Head of caudate nucleus (tissue), 42 donors: ENCODE measurements around the gene DACT2.
"Not testable (repeated sequence)": the region's sequence is repeated elsewhere in the genome, so short reads cannot be mapped to it uniquely, and the experiment has no call there.

Source experiments
- DNase-seq, 42 donors: peaks; one replicate each; pipeline versions ENCODE4 v3.0.0 to v3.0.0-alpha.2; 2020 to 2021; ENCODE audit warnings: mixed read lengths in 7 of 42
- intact Hi-C: fragments of 100-400 bp; cut with DNase I; formaldehyde crosslinking; loops from one replicate; pipeline ENCODE4 v1.15.0; 2022

The DACT2 gene

GRCh38 chr6:168333039-168333438 lies 13.5 kb upstream of the DACT2 start:
- intact Hi-C loops = no loop called here
- DNase-seq = no peak

DNA sequence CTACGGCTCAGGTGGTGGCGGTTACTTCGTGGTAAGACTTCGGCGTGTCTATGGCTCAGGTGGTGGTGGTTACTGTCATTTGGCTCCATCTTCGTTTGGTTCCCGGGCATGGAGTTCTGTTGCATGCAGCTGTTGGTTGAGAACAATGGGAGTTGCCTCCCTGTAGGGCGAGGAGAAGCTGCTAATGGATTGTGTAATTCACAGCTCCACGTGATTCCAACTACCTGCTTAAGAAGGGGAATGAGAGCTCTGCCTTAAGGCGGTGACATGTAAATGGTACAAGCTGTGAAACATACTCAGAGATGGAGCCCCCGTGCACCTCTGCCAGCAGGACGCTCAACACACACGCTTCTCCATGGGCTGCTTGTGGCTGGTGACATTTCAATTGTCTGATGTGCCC lies 12.4 kb upstream of the DACT2 start:
- peak in 17 of 42 donors; percentile 36 to 75 (median 56) for DNase-seq
- intact Hi-C loops = no loop called here

GRCh38 chr6:168331058-168331457 lies 11.5 kb upstream of the DACT2 start:
- no peak for DNase-seq
- intact Hi-C loops = no loop called here

- no peak for DNase-seq
- intact Hi-C loops = no loop called here
Observed at GRCh38 chr6:168330403-168330802, 10.8 kb upstream of the DACT2 start.

- intact Hi-C loops = no loop called here
- DNase-seq = no peak
Observed at GRCh38 chr6:168328086-168328485, 8.5 kb upstream of the DACT2 start.

DNA sequence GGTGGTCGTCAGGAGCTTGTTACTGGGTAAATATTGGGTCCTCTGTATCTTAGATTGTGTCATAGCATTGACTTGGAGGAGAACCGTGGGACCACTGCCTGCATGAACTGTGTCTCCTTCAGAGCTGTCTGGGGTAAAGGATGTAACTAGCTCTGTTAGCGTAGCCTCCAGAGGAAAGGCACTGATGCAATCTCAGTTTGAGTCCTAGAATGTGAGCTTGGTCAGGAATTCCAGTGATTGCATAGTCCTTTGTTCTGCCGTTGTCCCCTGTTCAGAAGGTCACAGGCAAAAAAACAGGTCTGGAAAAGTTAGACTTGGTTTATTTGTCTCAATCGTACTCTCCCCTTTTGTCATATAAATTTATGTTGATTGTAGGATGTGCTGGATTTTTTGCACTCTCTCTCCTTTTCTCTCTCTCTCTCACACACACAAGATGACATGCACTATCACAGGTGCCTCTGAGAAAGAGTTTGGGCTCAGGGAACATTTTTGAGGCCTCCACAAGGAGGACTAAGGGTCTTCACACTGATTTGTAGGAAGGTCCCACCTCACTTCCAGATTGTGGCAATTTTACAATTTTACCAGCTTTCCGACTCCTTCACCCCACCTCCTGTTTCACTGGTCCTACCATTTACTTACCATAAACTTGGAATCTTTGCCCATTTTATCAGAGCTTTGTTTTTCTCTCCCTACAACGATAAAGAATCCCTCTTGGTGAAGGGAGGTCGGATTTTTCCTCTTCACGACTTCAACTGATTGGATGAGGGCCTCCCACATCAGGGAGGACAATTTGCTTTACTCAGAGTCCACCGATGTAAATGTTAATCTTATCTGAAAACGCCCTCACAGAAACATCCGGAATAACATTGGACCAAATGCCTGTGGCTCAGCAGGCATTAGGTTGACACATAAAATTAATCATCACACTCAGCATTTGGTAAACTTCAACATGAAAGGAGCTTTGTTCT lies 7.0 kb upstream of the DACT2 start:
- DNase-seq = no peak
- intact Hi-C loops = no loop called here

DNA sequence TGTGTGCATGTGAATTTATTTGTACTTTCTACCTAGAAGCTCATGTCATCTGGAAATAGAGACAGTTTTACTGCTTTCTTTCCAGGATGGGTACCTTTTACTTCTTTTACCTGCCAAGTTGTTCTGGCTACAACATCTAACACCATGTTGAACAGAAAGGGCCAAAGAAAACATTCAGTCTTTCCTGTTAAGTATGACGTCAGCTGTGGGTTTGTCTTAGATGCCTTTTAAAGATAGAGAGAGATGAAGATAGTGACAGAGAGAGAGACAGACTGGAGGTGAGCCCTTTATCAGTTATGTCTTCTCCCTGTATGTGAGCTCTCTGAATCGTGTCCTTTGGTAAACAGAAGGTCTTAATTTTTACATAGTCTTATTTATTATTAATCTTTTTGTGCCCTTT lies 3.4 kb upstream of the DACT2 start:
- DNase-seq = no peak

GRCh38 chr6:168320634-168321033 lies 1.1 kb upstream of the DACT2 start:
- intact Hi-C loops = no loop called here
- DNase-seq = no peak

More for the DNA sequence above, 3.4 kb upstream of the DACT2 start:
- intact Hi-C loops = no loop called here

DNA sequence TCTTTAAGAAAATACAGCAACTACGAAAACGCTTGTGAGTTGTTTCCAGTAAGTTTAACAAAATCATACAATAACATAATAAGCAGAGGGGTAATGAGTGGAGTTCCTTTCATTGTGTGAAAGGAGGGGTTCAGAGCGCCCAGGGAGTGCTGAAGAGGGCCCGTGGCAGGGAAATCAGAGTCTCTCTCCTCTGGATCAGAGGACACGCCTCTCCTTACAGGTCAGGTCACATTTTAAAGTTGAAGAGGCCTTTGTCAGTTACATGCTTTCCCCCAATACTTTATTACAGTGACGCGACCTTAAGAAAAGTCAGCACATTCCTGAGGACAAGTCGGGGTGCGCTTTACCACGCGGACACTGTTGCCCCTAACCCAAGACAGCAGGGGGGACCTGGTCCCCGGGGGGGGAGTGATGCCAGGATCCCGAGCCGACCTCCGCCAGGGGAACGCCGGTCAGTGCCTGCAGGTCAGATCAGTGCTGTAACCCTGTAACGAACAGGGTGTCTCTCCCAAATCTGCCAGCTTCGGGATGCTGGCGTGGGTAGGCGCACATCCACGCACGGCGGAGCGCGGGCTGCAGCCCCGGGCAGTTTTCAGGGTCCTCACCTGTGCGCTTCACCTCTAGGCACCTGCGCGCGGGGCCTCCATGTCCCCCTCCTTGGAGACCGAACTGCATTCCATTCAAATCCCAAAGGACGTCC lies 848 bp downstream of the DACT2 start:
- intact Hi-C loops = no loop called here
- DNase-seq = peak in 3 of 42 donors; percentile 52 to 65 (median 56)

- intact Hi-C loops = no loop called here
- DNase-seq = no peak
Observed at GRCh38 chr6:168318090-168318489, 1.5 kb downstream of the DACT2 start.

- DNase-seq = peak in 1 of 42 donors; percentile 36
- intact Hi-C loops = no loop called here
Observed at GRCh38 chr6:168315596-168315995, 4.0 kb downstream of the DACT2 start.

DNA sequence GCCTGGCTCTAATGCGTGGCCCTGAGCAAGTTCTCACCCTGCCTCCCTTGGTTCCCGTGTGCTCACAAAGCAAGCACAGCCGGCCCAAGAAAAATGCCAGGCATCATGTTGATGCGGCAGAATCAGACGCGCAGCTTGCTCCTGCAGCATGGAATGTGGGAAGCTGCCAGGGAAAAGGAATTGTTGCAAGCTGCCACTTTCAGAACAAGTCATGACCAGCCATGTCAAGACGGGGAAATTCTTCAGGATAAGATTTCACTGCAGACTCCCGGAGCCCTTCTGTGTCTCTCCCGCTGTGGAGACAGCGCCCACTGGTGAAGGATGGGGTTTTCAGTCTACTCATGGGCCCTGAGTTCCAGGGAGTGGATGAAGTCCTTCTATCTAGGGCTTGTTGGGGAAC lies 4.6 kb downstream of the DACT2 start:
- intact Hi-C loops = no loop called here
- DNase-seq = peak in 17 of 42 donors; percentile 41 to 78 (median 62)

DNA sequence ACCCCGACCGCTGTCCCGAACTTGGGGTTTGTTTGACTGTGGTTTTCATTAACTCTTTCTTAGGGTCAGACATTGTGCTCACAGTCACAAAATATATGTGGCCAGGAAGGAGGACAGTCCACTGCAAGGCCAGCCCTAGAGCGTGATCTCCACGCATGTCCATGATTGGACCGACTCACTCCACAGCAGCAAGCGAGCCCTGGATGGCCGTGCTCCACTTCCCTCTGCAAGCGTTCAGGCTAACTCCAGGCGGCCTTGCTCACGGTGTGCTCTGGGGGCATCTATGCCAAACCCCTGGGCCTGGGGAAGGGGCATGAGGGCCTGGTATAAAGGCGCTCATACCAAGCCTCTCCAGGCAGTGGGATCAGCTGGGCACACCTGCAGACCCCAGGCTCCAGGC lies 5.6 kb downstream of the DACT2 start:
- intact Hi-C loops = no loop called here

DNA sequence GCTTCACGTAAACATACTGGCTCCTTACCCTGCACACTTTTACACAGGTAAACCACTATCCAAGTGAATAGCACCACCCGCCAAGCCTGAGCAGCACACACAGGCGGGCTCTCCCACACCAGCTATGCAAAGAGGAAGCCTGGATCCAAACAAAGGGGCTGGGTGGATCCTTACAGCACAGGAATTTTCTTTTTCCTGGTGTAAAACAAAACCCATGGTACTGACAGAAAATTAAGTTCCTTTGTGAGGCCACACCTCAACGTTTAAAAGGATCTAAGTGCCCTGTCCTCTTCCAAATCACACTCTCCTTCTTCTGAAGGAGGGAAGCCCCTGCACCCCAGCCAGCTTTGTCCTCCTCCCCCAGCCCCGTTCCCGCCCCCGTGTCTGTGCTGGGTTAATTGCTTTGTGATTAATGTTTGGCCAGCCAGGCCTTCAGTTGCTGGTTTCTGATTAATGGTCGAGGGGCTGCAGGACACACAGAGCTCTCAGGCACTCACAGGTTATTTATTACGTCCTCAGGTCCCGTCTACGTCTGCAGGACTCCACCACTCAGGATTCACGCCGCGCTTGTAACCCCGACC lies 6.1 kb downstream of the DACT2 start:
- DNase-seq = peak in 4 of 42 donors; percentile 32 to 62 (median 58)
- intact Hi-C loops = no loop called here

More for the DNA sequence above, 5.6 kb downstream of the DACT2 start:
- peak in 1 of 42 donors; percentile 32 for DNase-seq

GRCh38 chr6:168312125-168312507 lies 7.5 kb downstream of the DACT2 start:
- intact Hi-C loops = not testable (repeated sequence)
- DNase-seq = peak in 6 of 42 donors; percentile 49 to 72 (median 66)

- DNase-seq = peak in 3 of 42 donors; percentile 33 to 62 (median 52)
- intact Hi-C loops = no loop called here
Observed at GRCh38 chr6:168311410-168312124, 8.0 kb downstream of the DACT2 start.

DNA sequence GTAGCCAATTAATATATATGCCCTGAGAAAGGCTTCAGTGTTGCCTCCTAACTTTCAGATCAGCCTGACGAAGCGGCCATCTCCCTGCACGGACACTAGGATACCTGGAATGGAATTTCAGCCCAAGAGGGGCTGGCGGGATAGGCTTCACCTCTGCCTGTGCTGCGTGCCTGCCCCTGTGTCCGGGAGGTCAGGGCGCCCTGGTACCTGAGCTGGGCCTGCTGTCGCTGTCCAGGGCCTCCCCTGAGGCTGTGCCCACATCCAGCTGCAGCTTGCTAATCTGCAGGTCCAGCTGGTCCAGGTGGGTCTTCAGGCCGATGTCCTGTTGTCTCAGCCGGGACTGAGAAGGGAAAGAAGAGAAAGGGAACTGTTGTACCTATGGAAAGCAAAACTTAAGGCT lies 8.6 kb downstream of the DACT2 start:
- intact Hi-C loops = no loop called here
- no peak for DNase-seq

- intact Hi-C loops = no loop called here
- peak in 1 of 42 donors; percentile 35 for DNase-seq
Observed at GRCh38 chr6:168310403-168310802, 9.2 kb downstream of the DACT2 start.

DNA sequence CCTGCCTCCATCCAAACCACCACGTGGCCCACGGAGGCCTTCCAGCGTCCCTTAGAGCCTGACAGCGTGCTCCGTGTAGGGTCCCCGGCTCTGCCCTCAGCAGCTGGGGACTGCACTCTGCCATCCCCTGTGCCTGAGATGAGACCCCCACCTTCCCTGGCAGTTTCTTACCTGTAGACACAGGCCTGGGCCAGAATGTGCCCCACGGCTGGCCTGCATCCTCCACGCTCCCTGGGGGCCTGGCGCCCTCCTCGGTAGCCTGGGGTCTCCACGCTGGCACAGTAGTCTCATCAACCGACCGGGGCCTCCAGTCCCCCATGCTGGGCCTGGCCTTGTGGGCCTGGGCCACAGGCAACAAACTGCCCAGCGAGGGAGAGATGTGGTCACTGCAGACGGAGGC lies 9.6 kb downstream of the DACT2 start:
- no peak for DNase-seq
- intact Hi-C loops = no loop called here
